HepG2 (cell line): Measurements from ENCODE around the gene PIEZO1. TPM values are rescaled to one million over a fixed set of nuclear protein-coding genes. Genes with fewer than 3 reads are reported as not detected.

Experiments
- ATAD3A ChIP-seq: sonication (generic); formaldehyde crosslinking; IDR thresholded peaks from 2 replicates; pipeline ENCODE4 v1.4.0; 2020; ENCODE audit warnings: missing genetic modification reagents
- CHD4 ChIP-seq: fragments of 200-600 bp; sonication (generic); IDR thresholded peaks from 2 replicates; pipeline ENCODE4 v1.7.0; 2017; ENCODE audit warnings: mild to moderate bottlenecking, low read length, borderline replicate concordance
- ELK4 ChIP-seq: sonication (generic); formaldehyde crosslinking; IDR thresholded peaks from 2 replicates; pipeline ENCODE4 v1.9.0; 2021; ENCODE audit warnings: missing genetic modification reagents, borderline replicate concordance
- GABPB1 ChIP-seq: IDR thresholded peaks from 2 replicates; pipeline ENCODE4 v1.6.1; 2016; ENCODE audit warnings: mild to moderate bottlenecking, missing genetic modification reagents, moderate library complexity, missing compliant biosample characterization
- HNF4A ChIP-seq: sonication (generic); formaldehyde crosslinking; IDR thresholded peaks from 2 replicates; pipeline ENCODE4 v1.4.0; 2020; ENCODE audit warnings: missing genetic modification reagents
- HOXA3 ChIP-seq: sonication (generic); formaldehyde crosslinking; IDR thresholded peaks from 2 replicates; pipeline ENCODE4 v1.5.0; 2020; ENCODE audit warnings: missing genetic modification reagents
- HOXA5 ChIP-seq: sonication (generic); formaldehyde crosslinking; IDR thresholded peaks from 2 replicates; pipeline ENCODE4 v1.4.0; 2020; ENCODE audit warnings: missing genetic modification reagents
- KDM1A ChIP-seq: IDR thresholded peaks from 2 replicates; pipeline ENCODE4 v1.6.1; 2016; ENCODE audit warnings: missing compliant biosample characterization
- NFRKB ChIP-seq: fragments of 450-650 bp; IDR thresholded peaks from 2 replicates; pipeline ENCODE4 v1.6.1; 2017
- SAP130 ChIP-seq: IDR thresholded peaks from 2 replicates; pipeline ENCODE4 v1.6.1; 2016; ENCODE audit warnings: low read depth
- TFAP4 ChIP-seq: sonication (generic); IDR thresholded peaks from 2 replicates; pipeline ENCODE4 v1.6.1; 2016; ENCODE audit warnings: low read depth, borderline replicate concordance
- THRA ChIP-seq: sonication (generic); formaldehyde crosslinking; IDR thresholded peaks from 2 replicates; pipeline ENCODE4 v1.4.0; 2020; ENCODE audit warnings: missing genetic modification reagents, borderline replicate concordance
- ZBTB34 ChIP-seq: sonication (generic); formaldehyde crosslinking; IDR thresholded peaks from 2 replicates; pipeline ENCODE4 v1.8.0; 2022; ENCODE audit warnings: mild to moderate bottlenecking, missing genetic modification reagents
- ZFP37 ChIP-seq: sonication (generic); formaldehyde crosslinking; IDR thresholded peaks from 2 replicates; pipeline ENCODE4 v1.4.0; 2020; ENCODE audit warnings: missing genetic modification reagents, borderline replicate concordance
- ZNF17 ChIP-seq: sonication (generic); formaldehyde crosslinking; IDR thresholded peaks from 2 replicates; pipeline ENCODE4 v1.5.0; 2020; ENCODE audit warnings: mild to moderate bottlenecking, missing genetic modification reagents
- ZNF224 ChIP-seq: sonication (generic); formaldehyde crosslinking; IDR thresholded peaks from 2 replicates; pipeline ENCODE4 v1.5.0; 2020; ENCODE audit warnings: mild to moderate bottlenecking, missing genetic modification reagents
- ZNF234 ChIP-seq: sonication (generic); formaldehyde crosslinking; conservative IDR thresholded peaks from 2 replicates; pipeline ENCODE4 v1.5.1; 2020; ENCODE audit warnings: mild to moderate bottlenecking, missing genetic modification reagents
- ZNF414 ChIP-seq: sonication (generic); formaldehyde crosslinking; IDR thresholded peaks from 2 replicates; pipeline ENCODE4 v1.5.0; 2020; ENCODE audit warnings: missing genetic modification reagents
- ZNF430 ChIP-seq: sonication (generic); formaldehyde crosslinking; IDR thresholded peaks from 2 replicates; pipeline ENCODE4 v1.9.0; 2021; ENCODE audit warnings: mild to moderate bottlenecking, missing genetic modification reagents
- ZNF484 ChIP-seq: sonication (generic); formaldehyde crosslinking; IDR thresholded peaks from 2 replicates; pipeline ENCODE4 v1.5.1; 2020; ENCODE audit warnings: mild to moderate bottlenecking, low read depth, missing genetic modification reagents, borderline replicate concordance
- ZNF713 ChIP-seq: sonication (generic); formaldehyde crosslinking; IDR thresholded peaks from 2 replicates; pipeline ENCODE4 v1.4.0; 2020; ENCODE audit warnings: mild to moderate bottlenecking, missing genetic modification reagents
- ZNF768 ChIP-seq: sonication (generic); formaldehyde crosslinking; IDR thresholded peaks from 2 replicates; pipeline ENCODE4 v1.4.0; 2020; ENCODE audit warnings: missing genetic modification reagents
- ZZZ3 ChIP-seq: sonication (generic); formaldehyde crosslinking; IDR thresholded peaks from 2 replicates; pipeline ENCODE4 v1.4.0; 2020; ENCODE audit warnings: missing genetic modification reagents, mild to moderate bottlenecking, borderline replicate concordance
- polyA plus RNA-seq, 8 experiments: library from polyadenylated mRNA; depleted of rRNA in 3 of 8; stranded (reverse) in 7 of 8; unstranded in 1 of 8; fragments of >200 nt; fragmentation: Illumina TruSeq in 4 of 8; extraction: Trizol in 4 of 8; gene quantifications; 2 replicates each; pipeline versions ENCODE4 v1.2.1 to v1.2.3, GENCODE V29; 2011 to 2016; ENCODE audit warnings: low read depth in 4 of 8, missing spikeins in 1 of 8, mixed read lengths in 1 of 8; ENCODE audit not compliant: insufficient read depth in 1 of 8
- total RNA-seq, 5 experiments: library from RNA; depleted of rRNA; stranded (reverse); fragments of >200 nt; fragmentation: Illumina TruSeq; extraction: Trizol; gene quantifications; 2 replicates each; pipeline ENCODE4 v1.2.3, GENCODE V29; 2016; ENCODE audit warnings: low read depth in 1 of 5
- TF ChIP-seq, protein P1 (sequence below): sonication (generic); formaldehyde crosslinking; IDR thresholded peaks from 2 replicates; pipeline ENCODE4 v1.4.0; 2020; ENCODE audit warnings: low read depth, mild to moderate bottlenecking, missing genetic modification reagents

PIEZO1 gene
- total and polyA plus RNA-seq, 2 of the 13 experiments (the other 11 are each of a cell fraction or from before 2014, with no cell fraction given), result 67.9 to 85.0 TPM

DNA sequence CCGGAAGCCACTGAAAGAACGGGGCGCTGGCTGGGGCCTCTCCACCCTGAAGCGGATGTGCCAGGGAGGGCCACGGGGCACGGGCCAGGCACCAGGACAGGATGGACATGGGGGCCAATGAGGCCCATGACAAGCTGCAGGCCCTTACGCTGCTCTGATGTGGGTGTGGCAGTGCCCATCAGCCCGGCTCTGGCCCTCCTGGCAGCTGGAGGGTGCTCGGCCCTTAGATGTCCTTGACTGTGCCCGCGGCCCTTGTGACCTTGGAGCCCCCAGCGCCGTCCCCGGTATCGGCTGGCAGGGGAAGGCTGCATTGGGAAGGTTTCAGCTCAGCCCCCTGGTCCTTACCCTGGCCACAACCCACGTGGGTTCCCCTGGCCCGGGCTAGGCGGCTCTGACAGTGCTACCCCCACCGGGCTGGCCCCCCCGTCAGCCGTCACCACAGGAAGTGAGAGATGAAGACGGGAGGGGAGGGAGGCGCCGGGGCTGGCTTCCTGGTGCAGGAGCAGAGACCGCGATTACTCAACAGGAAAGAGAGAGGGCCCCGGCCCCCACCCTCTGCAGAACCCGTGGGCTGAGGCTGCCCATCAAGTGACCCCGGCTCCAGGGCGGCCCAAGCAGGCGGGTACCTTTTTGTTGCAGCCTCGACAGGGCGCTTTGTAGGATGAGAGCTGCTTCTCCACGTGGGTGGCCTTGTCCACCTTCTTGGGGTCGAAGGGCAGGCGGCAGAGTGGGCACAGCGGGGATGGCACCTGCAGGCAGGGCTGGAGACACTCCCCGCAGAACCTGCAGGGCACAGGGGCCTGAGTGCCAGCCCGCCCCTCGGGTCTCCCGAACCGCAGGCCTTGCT is 84.2 kb downstream of the PIEZO1 start (continued):
- TF ChIP-seq ZNF484 (CRISPR knock-in tag) (no peak), ELK4 (no peak), CHD4 (no peak), HOXA5 (CRISPR knock-in tag) (peak; percentile 81; the same call in 1 of the 2 replicates), ZNF430 (CRISPR knock-in tag) (0 out of 2 replicates have a peak, but pooled peaks have one; percentile 94), ZFP37 (no peak), KDM1A (no peak), NFRKB (no peak), HOXA3 (peak; percentile 87), ZNF224 (CRISPR knock-in tag) (peak; percentile 90), ZNF414 (CRISPR knock-in tag) (peak; percentile 62; the same call in 1 of the 2 replicates), ZNF17 (no peak), ZZZ3 (CRISPR knock-in tag) (peak; percentile 45; the same call in 1 of the 2 replicates), HNF4A (CRISPR knock-in tag) (peak; percentile 66; the same call in 1 of the 2 replicates), ZNF768 (CRISPR knock-in tag) (no peak), SAP130 (CRISPR knock-in tag) (peak; percentile 100), ZNF234 (CRISPR knock-in tag) (no peak), THRA (peak; percentile 72; the same call in 1 of the 2 replicates), ZBTB34 (CRISPR knock-in tag) (no peak), ZNF713 (CRISPR knock-in tag) (0 out of 2 replicates have a peak, but pooled peaks have one; percentile 24), ATAD3A (CRISPR knock-in tag) (no peak), GABPB1 (CRISPR knock-in tag) (peak; percentile 95), TFAP4 (peak; percentile 78; the same call in 1 of the 2 replicates)
- TF ChIP-seq, protein P1, sequence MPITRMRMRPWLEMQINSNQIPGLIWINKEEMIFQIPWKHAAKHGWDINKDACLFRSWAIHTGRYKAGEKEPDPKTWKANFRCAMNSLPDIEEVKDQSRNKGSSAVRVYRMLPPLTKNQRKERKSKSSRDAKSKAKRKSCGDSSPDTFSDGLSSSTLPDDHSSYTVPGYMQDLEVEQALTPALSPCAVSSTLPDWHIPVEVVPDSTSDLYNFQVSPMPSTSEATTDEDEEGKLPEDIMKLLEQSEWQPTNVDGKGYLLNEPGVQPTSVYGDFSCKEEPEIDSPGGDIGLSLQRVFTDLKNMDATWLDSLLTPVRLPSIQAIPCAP (CRISPR knock-in tag), result no peak
